Measurements from ENCODE around the gene RGCC.

Gene RGCC

GRCh38 chr13:41496420-41497234 is 39.3 kb downstream of the RGCC start:
- no peak for TF ChIP-seq CTCF (conservative IDR thresholded peaks at IDR 0.05; ENCODE audit: low read depth, low read length)

GRCh38 chr13:41497436-41497835 is 40.1 kb downstream of the RGCC start:
- TF ChIP-seq CTCF (conservative IDR thresholded peaks at IDR 0.05; ENCODE audit: low read depth, low read length): no peak
- no peak for DNase-seq (ENCODE audit: low read depth)
- no peak overlapping the region for H3K4me3 ChIP-seq (ENCODE audit: low read depth, low read length)

More at GRCh38 chr13:41496420-41497234, 39.3 kb downstream of the RGCC start:
- DNase-seq (ENCODE audit: low read depth): peak; percentile 66
- H3K4me3 ChIP-seq (ENCODE audit: low read depth, low read length): no peak overlapping the region

- no peak for DNase-seq (ENCODE audit: low read depth)
- TF ChIP-seq CTCF (conservative IDR thresholded peaks at IDR 0.05; ENCODE audit: low read depth, low read length): no peak
Measured at GRCh38 chr13:41499452-41499851, 42.1 kb downstream of the RGCC start.

GRCh38 chr13:41500511-41500910 is 43.2 kb downstream of the RGCC start:
- DNase-seq (ENCODE audit: low read depth): no peak
- no peak for TF ChIP-seq CTCF (conservative IDR thresholded peaks at IDR 0.05; ENCODE audit: low read depth, low read length)
- H3K4me3 ChIP-seq (ENCODE audit: low read depth, low read length): no peak overlapping the region

More at GRCh38 chr13:41499452-41499851, 42.1 kb downstream of the RGCC start:
- no peak overlapping the region for H3K4me3 ChIP-seq (ENCODE audit: low read depth, low read length)

- no peak for DNase-seq (ENCODE audit: low read depth)
- TF ChIP-seq CTCF (conservative IDR thresholded peaks at IDR 0.05; ENCODE audit: low read depth, low read length): no peak
- H3K4me3 ChIP-seq (ENCODE audit: low read depth, low read length): no peak overlapping the region
Measured at GRCh38 chr13:41501281-41501680, 43.9 kb downstream of the RGCC start.

GRCh38 chr13:41502031-41502430 is 44.7 kb downstream of the RGCC start:
- TF ChIP-seq CTCF (conservative IDR thresholded peaks at IDR 0.05; ENCODE audit: low read depth, low read length): no peak
- no peak overlapping the region for H3K4me3 ChIP-seq (ENCODE audit: low read depth, low read length)
- no peak for DNase-seq (ENCODE audit: low read depth)

GRCh38 chr13:41502673-41503072 is 45.3 kb downstream of the RGCC start:
- DNase-seq (ENCODE audit: low read depth): no peak
- no peak overlapping the region for H3K4me3 ChIP-seq (ENCODE audit: low read depth, low read length)
- TF ChIP-seq CTCF (conservative IDR thresholded peaks at IDR 0.05; ENCODE audit: low read depth, low read length): no peak

Data from choroid plexus epithelial cell (primary cell).